Activated CD8-positive, alpha-beta T cell treated with anti-CD3 and anti-CD28 coated beads, Interleukin-2, amount 10 ng/mL, durations not matched to agents 7 days and 5 days (primary cell): ENCODE measurements around the gene ZNF609. TPM values are rescaled to one million over a fixed set of nuclear protein-coding genes. Genes with fewer than 3 reads are reported as not detected.

ENCODE experiments used
- ATAC-seq: fragments of 150-1000 bp; cut with Tn5 transposase; one replicate; pipeline ENCODE4 v1.10.0; 2021; ENCODE audit warnings: moderate library complexity
- CTCF ChIA-PET: fragments of 350-600 bp; sonication (Branson Sonifier 250); formaldehyde crosslinking; loops from one replicate; lab custom pipeline; 2021; ENCODE audit warnings: antibody characterized with exemption; lab: Charles Lee
- POLR2A ChIA-PET: fragments of 350-600 bp; sonication (Branson Sonifier 250); formaldehyde crosslinking; loops from one replicate; lab custom pipeline; 2021; ENCODE audit warnings: antibody characterized with exemption; lab: Charles Lee
- DNase-seq: peaks from one replicate; pipeline ENCODE4 v3.0.0-alpha.2; 2020
- H3K27ac Mint-ChIP-seq: one replicate; pipeline ENCODE4 v1.8.0; 2021; ENCODE audit warnings: mild to moderate bottlenecking, mixed read lengths
- H3K27me3 Mint-ChIP-seq: one replicate; pipeline ENCODE4 v1.8.0; 2021; ENCODE audit warnings: low read depth, mixed read lengths
- H3K36me3 Mint-ChIP-seq: one replicate; pipeline ENCODE4 v1.8.0; 2021; ENCODE audit warnings: low read depth, mixed read lengths
- H3K4me1 Mint-ChIP-seq: one replicate; pipeline ENCODE4 v1.8.0; 2021; ENCODE audit warnings: low read depth, mixed read lengths
- H3K4me3 Mint-ChIP-seq: one replicate; pipeline ENCODE4 v1.8.0; 2021; ENCODE audit warnings: mild to moderate bottlenecking, mixed read lengths
- H3K9me3 Mint-ChIP-seq: one replicate; pipeline ENCODE4 v1.8.0; 2022; ENCODE audit warnings: mixed read lengths; ENCODE audit not compliant: insufficient read depth
- total RNA-seq, 2 experiments: library from RNA; stranded (reverse); gene quantifications; one replicate each; pipeline ENCODE4 v1.2.3, GENCODE V29; 2021

ZNF609 gene
- total RNA-seq, 2 experiments from 2014 or later, result 39.9 to 40.5 TPM

DNA sequence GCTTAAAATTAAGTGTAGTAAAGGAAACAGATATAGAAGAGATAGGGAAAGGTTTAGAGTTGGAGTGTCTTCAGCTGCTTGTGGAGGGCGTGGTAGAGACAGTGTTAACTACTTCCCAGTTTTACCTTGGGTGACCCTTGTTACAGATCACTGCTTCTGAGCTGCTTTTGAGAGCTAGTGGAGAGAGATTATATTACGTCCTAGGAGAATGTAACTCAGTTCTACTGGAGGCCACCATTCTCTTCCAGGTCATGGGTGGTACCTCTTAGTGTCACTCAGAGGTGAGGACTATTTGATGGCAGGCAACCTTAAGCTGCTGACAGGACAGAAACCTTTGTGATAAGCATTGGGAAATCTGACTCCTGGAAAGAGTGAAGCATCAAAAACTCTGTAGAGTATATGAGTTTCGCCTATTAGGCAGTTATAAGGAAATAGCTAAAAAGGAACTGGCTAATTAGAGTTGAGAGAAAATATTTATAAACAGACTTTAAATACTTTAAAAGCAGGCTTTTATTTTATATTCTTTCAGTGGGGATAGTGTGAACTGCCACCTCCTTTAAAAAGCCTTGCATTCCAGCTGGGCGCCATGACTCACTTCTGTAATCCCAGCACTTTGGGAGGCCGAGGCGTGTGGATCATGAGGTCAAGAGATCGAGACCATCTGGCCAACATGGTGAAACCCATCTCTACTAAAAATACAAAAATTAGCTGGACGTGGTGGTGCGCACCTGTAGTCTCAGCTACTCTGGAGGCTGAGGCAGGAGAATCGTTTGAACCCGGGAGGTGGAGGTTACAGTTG, 106.5 kb downstream of the ZNF609 start:
- H3K27me3 Mint-ChIP-seq, result no peaks in the 10 kb centered on the region
- DNase-seq, result no peak
- ChIA-PET POLR2A (interaction anchor here (0.8 kb wide), 1 partner anchor 34 kb away, joined by 3 read pairs; no protein-coding TSS in a partner anchor), CTCF (no interaction called here)
- no peak overlapping the region for H3K4me3 Mint-ChIP-seq
- no peaks in the 10 kb centered on the region for H3K9me3 Mint-ChIP-seq
- H3K36me3 Mint-ChIP-seq, result peaks cover 24% of the 10 kb centered on the region
- no peak for ATAC-seq
- no peak overlapping the region for H3K27ac Mint-ChIP-seq
- peaks cover 33% of the 10 kb centered on the region for H3K4me1 Mint-ChIP-seq

GRCh38 chr15:64568765-64569164, 108.4 kb downstream of the ZNF609 start:
- H3K27me3 Mint-ChIP-seq, result no peaks in the 10 kb centered on the region
- H3K36me3 Mint-ChIP-seq, result peaks cover 20% of the 10 kb centered on the region
- H3K9me3 Mint-ChIP-seq, result no peaks in the 10 kb centered on the region
- H3K4me1 Mint-ChIP-seq, result peaks cover 40% of the 10 kb centered on the region
- H3K4me3 Mint-ChIP-seq, result no peak overlapping the region
- peak; percentile 64 for ATAC-seq
- DNase-seq, result no peak
- no peak overlapping the region for H3K27ac Mint-ChIP-seq
- POLR2A ChIA-PET, result no interaction called here
- CTCF ChIA-PET, result interaction anchor here (1.1 to 1.3 kb wide), 2 partner anchors 84 to 142 kb away, joined by 4 to 5 read pairs; no protein-coding TSS in a partner anchor

- Mint-ChIP-seq H3K4me1 (peaks cover 42% of the 10 kb centered on the region), H3K9me3 (no peaks in the 10 kb centered on the region), H3K27me3 (no peaks in the 10 kb centered on the region), H3K27ac (peak overlapping the region; percentile 57), H3K4me3 (no peak overlapping the region), H3K36me3 (peaks cover 20% of the 10 kb centered on the region)
- POLR2A ChIA-PET, result no interaction called here
- CTCF ChIA-PET, result interaction anchor here (0.8 to 1.0 kb wide), 2 partner anchors 81 to 144 kb away, joined by 3 to 4 read pairs; no protein-coding TSS in a partner anchor
- ATAC-seq (no peak), DNase-seq (no peak)
Observed at GRCh38 chr15:64571857-64572291, 111.5 kb downstream of the ZNF609 start.

DNA sequence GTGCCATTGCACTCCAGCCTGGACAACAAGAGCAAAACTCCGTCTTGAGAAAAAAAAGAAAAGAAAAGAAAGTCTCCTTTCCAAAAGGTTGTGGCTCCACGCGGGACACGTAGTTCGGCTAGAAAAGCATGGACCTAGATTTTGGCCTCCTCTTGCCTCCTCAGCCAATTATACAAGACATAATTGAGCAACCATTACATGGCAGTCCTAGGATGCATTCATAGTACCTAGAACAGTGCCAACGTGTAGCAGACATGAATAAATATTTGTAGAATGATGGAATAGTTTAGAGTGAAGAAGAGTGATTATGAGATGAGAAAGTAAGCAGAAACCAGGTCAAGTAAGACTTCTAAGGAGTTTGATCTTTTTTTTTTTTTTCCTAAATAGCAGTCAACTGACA, 112.5 kb downstream of the ZNF609 start:
- Mint-ChIP-seq H3K27ac (no peak overlapping the region), H3K4me1 (peaks cover 42% of the 10 kb centered on the region), H3K9me3 (no peaks in the 10 kb centered on the region), H3K27me3 (no peaks in the 10 kb centered on the region), H3K4me3 (no peak overlapping the region), H3K36me3 (peaks cover 20% of the 10 kb centered on the region)
- CTCF ChIA-PET, result no interaction called here
- POLR2A ChIA-PET, result no interaction called here
- DNase-seq (no peak), ATAC-seq (no peak)

DNA sequence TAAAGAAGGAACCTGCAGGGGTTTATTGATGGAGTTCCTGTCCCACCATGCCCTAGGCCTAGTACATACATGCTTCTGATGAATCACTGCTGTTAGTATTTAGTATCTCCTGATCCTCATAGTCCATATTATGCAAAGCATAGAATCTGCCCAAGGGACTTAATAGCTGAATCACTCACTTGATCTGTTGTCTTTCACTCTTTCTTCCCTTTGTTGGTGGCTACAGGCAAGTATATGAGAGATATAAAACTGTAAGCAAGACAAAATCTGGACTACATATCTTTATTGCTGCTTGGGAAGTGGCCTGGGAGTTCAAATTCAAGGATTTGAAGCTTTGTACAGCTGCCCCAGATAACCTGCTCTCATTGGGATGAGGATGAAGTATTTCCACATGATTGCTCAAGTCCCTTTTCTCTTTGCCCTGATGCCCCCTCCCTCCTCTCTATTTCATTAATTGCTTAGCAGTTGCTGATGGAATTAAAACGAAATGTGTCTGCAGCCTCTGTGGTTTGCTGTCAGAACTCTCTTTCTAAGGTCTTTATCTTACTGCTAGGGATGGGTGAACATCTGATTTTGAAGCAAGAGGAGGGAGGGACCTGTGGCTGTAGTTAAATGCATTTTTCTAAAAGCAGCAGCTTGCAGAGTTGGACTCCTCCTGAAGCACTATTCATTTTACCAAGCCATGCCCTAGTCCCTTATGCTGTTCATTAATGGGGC, 114.1 kb downstream of the ZNF609 start:
- ATAC-seq, result no peak
- Mint-ChIP-seq H3K4me1 (peaks cover 26% of the 10 kb centered on the region), H3K36me3 (peaks cover 24% of the 10 kb centered on the region), H3K9me3 (no peaks in the 10 kb centered on the region), H3K27me3 (no peaks in the 10 kb centered on the region), H3K27ac (no peak overlapping the region), H3K4me3 (no peak overlapping the region)
- no peak for DNase-seq
- ChIA-PET CTCF (no interaction called here), POLR2A (interaction anchor here (1.0 kb wide), 1 partner anchor 9 kb away, joined by 3 read pairs; no protein-coding TSS in a partner anchor)

- Mint-ChIP-seq H3K4me1 (peaks cover 11% of the 10 kb centered on the region), H3K36me3 (peaks cover 43% of the 10 kb centered on the region), H3K9me3 (peaks cover 3% of the 10 kb centered on the region), H3K27ac (no peak overlapping the region), H3K27me3 (no peaks in the 10 kb centered on the region), H3K4me3 (no peak overlapping the region)
- ATAC-seq, result no peak
- DNase-seq, result no peak
- POLR2A ChIA-PET, result no interaction called here
- CTCF ChIA-PET, result interaction anchor here (0.9 kb wide), 1 partner anchor 36 kb away, joined by 3 read pairs; no protein-coding TSS in a partner anchor
Observed at GRCh38 chr15:64580696-64581407, 120.5 kb downstream of the ZNF609 start.

GRCh38 chr15:64581408-64581761, 121.0 kb downstream of the ZNF609 start:
- H3K27me3 Mint-ChIP-seq, result no peaks in the 10 kb centered on the region
- no peak overlapping the region for H3K27ac Mint-ChIP-seq
- peaks cover 41% of the 10 kb centered on the region for H3K36me3 Mint-ChIP-seq
- H3K9me3 Mint-ChIP-seq, result peaks cover 3% of the 10 kb centered on the region
- H3K4me1 Mint-ChIP-seq, result peaks cover 13% of the 10 kb centered on the region
- no peak for ATAC-seq
- CTCF ChIA-PET, result interaction anchor here (0.9 kb wide), 1 partner anchor 36 kb away, joined by 3 read pairs; no protein-coding TSS in a partner anchor
- POLR2A ChIA-PET, result no interaction called here
- DNase-seq, result no peak
- H3K4me3 Mint-ChIP-seq, result no peak overlapping the region

DNA sequence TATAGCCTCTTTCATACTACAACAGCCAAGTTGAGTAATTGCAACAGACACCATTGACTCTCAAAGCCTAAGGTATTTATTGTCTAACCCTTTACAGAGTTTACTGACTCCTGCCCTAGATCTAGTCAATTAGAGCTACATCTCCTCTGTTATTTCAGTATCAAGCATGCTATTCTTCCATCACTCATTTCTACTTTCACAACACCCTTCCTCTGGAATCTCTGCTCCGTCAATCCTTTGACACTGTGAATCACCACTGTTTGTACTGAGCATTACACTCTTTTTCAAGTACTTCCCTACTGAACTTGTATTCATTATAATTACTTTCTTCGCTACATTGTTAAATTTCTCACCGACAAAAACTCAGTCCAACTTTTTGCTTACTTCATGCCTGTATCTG, 121.8 kb downstream of the ZNF609 start:
- DNase-seq (no peak), ATAC-seq (no peak)
- peaks cover 39% of the 10 kb centered on the region for H3K36me3 Mint-ChIP-seq
- ChIA-PET POLR2A (no interaction called here), CTCF (no interaction called here)
- H3K27me3 Mint-ChIP-seq, result no peaks in the 10 kb centered on the region
- H3K4me3 Mint-ChIP-seq, result no peak overlapping the region
- peaks cover 18% of the 10 kb centered on the region for H3K4me1 Mint-ChIP-seq
- no peak overlapping the region for H3K27ac Mint-ChIP-seq
- H3K9me3 Mint-ChIP-seq, result peaks cover 3% of the 10 kb centered on the region

- peaks cover 25% of the 10 kb centered on the region for H3K4me1 Mint-ChIP-seq
- H3K27ac Mint-ChIP-seq, result peak overlapping the region; percentile 84
- ATAC-seq, result no peak
- peaks cover 42% of the 10 kb centered on the region for H3K36me3 Mint-ChIP-seq
- no peaks in the 10 kb centered on the region for H3K27me3 Mint-ChIP-seq
- H3K4me3 Mint-ChIP-seq, result peak overlapping the region; percentile 46
- H3K9me3 Mint-ChIP-seq, result peaks cover 3% of the 10 kb centered on the region
- POLR2A ChIA-PET, result interaction anchor here (0.6 to 1.4 kb wide), 3 partner anchors 9 to 13 kb away, joined by 3 to 4 read pairs (median 3); no protein-coding TSS in a partner anchor
- CTCF ChIA-PET, result no interaction called here
- no peak for DNase-seq
Observed at GRCh38 chr15:64583519-64583918, 123.1 kb downstream of the ZNF609 start.

DNA sequence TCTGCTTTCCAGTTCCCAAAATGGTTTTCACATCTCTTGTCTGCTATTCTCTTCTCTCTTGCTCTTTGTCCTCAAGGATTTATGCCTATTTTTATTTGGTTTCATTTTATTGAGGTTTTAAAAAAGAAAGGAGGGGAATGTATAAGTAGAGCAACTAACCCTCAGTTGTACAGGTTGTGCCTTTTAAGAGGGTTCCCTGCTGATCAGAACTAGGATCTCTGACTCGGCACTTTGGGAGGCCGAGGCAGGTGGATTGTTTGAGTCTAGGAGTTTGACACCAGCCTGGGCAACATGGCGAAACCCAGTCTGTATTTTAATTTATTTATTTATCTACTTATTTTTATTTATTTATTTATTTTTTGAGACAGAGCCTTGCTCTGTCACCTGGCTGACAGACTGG, 123.6 kb downstream of the ZNF609 start:
- Mint-ChIP-seq H3K4me3 (peak overlapping the region; percentile 46), H3K4me1 (peaks cover 28% of the 10 kb centered on the region), H3K9me3 (peaks cover 3% of the 10 kb centered on the region), H3K36me3 (peaks cover 38% of the 10 kb centered on the region), H3K27me3 (no peaks in the 10 kb centered on the region), H3K27ac (peak overlapping the region; percentile 84)
- DNase-seq, result no peak
- ATAC-seq, result no peak
- ChIA-PET POLR2A (interaction anchor here (1.4 kb wide), 1 partner anchor 13 kb away, joined by 4 read pairs; no protein-coding TSS in a partner anchor), CTCF (no interaction called here)

GRCh38 chr15:64586259-64586870, 126.0 kb downstream of the ZNF609 start:
- ATAC-seq, result no peak
- Mint-ChIP-seq H3K4me1 (peaks cover 43% of the 10 kb centered on the region), H3K36me3 (peaks cover 24% of the 10 kb centered on the region), H3K27ac (peak overlapping the region; percentile 10), H3K9me3 (no peaks in the 10 kb centered on the region), H3K4me3 (no peak overlapping the region), H3K27me3 (no peaks in the 10 kb centered on the region)
- ChIA-PET POLR2A (interaction anchor here (0.6 kb wide), 1 partner anchor 71 kb away, joined by 4 read pairs; no protein-coding TSS in a partner anchor), CTCF (no interaction called here)
- DNase-seq, result no peak
